Lung (tissue), 12 donors: ENCODE results near the gene NOC3L. TPM values are rescaled to one million over a fixed set of nuclear protein-coding genes. Genes with fewer than 3 reads are reported as not detected.
"Not testable (repeated sequence)": the region's sequence is repeated elsewhere in the genome, so short reads cannot be mapped to it uniquely, and the experiment has no call there.

Source experiments
- ATAC-seq: fragments of 200-7000 bp; cut with Tn5 transposase; one replicate; pipeline ENCODE4 v1.9.1; 2020; ENCODE audit warnings: moderate number of reproducible peaks; ENCODE audit not compliant: insufficient read depth, low FRiP score
- DNase-seq, 3 donors: peaks; one replicate each; pipeline ENCODE4 v3.0.0-alpha.2; 2013 to 2017
- H3K27ac ChIP-seq, 2 donors: one replicate each; pipeline ENCODE4 v1.5.1; 2013; ENCODE audit warnings: mild to moderate bottlenecking in 2 of 2, moderate library complexity in 2 of 2, control low read depth in 1 of 2, inconsistent platforms in 1 of 2, low read depth in 1 of 2, low read length in 1 of 2
- H3K27me3 ChIP-seq, 3 donors: one replicate each; pipeline ENCODE4 v1.5.1; 2013; ENCODE audit warnings: low read length in 2 of 3; ENCODE audit not compliant: control insufficient read depth in 3 of 3, insufficient read depth in 3 of 3
- H3K36me3 ChIP-seq, 4 donors: one replicate each; pipeline ENCODE4 v1.5.1; 2013; ENCODE audit warnings: low read length in 4 of 4, mild to moderate bottlenecking in 1 of 4, moderate library complexity in 1 of 4; ENCODE audit not compliant: control insufficient read depth in 4 of 4, insufficient read depth in 4 of 4
- H3K4me1 ChIP-seq, 5 donors: one replicate each; pipeline ENCODE4 v1.5.1; 2013; ENCODE audit warnings: low read length in 5 of 5, mild to moderate bottlenecking in 2 of 5, moderate library complexity in 1 of 5; ENCODE audit not compliant: control insufficient read depth in 5 of 5, insufficient read depth in 5 of 5
- H3K4me3 ChIP-seq: one replicate; pipeline ENCODE4 v1.5.1; 2013; ENCODE audit warnings: mild to moderate bottlenecking, control low read depth, moderate library complexity
- H3K9ac ChIP-seq, 2 donors: one replicate each; pipeline ENCODE4 v1.5.1; 2013; ENCODE audit warnings: low read length in 2 of 2, control low read depth in 1 of 2; ENCODE audit not compliant: insufficient read depth in 1 of 2
- H3K9me3 ChIP-seq, 4 donors: one replicate each; pipeline ENCODE4 v1.5.1; 2013; ENCODE audit warnings: low read length in 3 of 4, mild to moderate bottlenecking in 1 of 4, moderate library complexity in 1 of 4; ENCODE audit not compliant: control insufficient read depth in 4 of 4, insufficient read depth in 3 of 4
- CTCF ChIP-seq: IDR thresholded peaks from 2 replicates; pipeline ENCODE4 v1.5.1; 2012; ENCODE audit warnings: mild to moderate bottlenecking; ENCODE audit errors: control extremely low read depth, extremely low read depth
- WGBS, 2 donors: extraction: QIAGEN DNeasy Blood & Tissue Kit; methylation state at CpG; one replicate each; pipeline ENCODE4 v1.1.7; 2013; 5-methylcytosine and 5-hydroxymethylcytosine counted together
- polyA plus RNA-seq, 2 donors: library from polyadenylated mRNA; stranded (reverse); fragments of 200-250 nt; gene quantifications; one replicate each; pipeline ENCODE4 v1.2.1, GENCODE V29; 2013
- total RNA-seq, 2 donors: library from RNA; depleted of rRNA in 1 of 2; stranded (reverse); fragments of >200 nt in 1 of 2; gene quantifications; one replicate each; pipeline ENCODE4 v1.2.1, GENCODE V29; 2014 to 2021
- donor health status: control.
- donor health status: control.
- donor health status: Bipolar disorder and iron deficiency.
- donor health status: healthy.
- donor health status: DM: yes; HTN: yes; CAD: no.

NOC3L gene
- total and polyA plus RNA-seq, 4 donors: 4.5 to 20.8 (median 10.1) TPM

GRCh38 chr10:94351089-94351488 lies 11.7 kb downstream of the NOC3L start:
- no peak overlapping the region for H3K9ac ChIP-seq
- TF ChIP-seq CTCF: no peak
- no peak overlapping the region for H3K27ac ChIP-seq
- DNase-seq (no peak), ATAC-seq (no peak)
- no peaks in the 10 kb centered on the region for H3K27me3 ChIP-seq
- H3K4me3 ChIP-seq: no peak overlapping the region
- no peaks in the 10 kb centered on the region for H3K4me1 ChIP-seq
- peaks cover 6 to 28% (median 21%) of the 10 kb centered on the region in 4 donors for H3K36me3 ChIP-seq
- H3K9me3 ChIP-seq: no peaks in the 10 kb centered on the region

GRCh38 chr10:94350500-94350899 lies 12.2 kb downstream of the NOC3L start:
- not testable (repeated sequence) for DNase-seq, ATAC-seq, H3K4me3 ChIP-seq, H3K4me1 ChIP-seq, H3K9ac ChIP-seq, H3K27ac ChIP-seq, H3K9me3 ChIP-seq, H3K27me3 ChIP-seq
- H3K36me3 ChIP-seq: peaks cover 6 to 29% (median 21%) of the 10 kb centered on the region in 4 donors
- 92 to 99% methylated on average over 4 of the region's 4 CpGs for WGBS, 2 donors

- H3K27me3 ChIP-seq: no peaks in the 10 kb centered on the region
- DNase-seq (peak in 1 of 3 donors; percentile 11), ATAC-seq (no peak)
- no peak overlapping the region for H3K27ac ChIP-seq
- H3K4me3 ChIP-seq: no peak overlapping the region
- peaks cover 6 to 32% (median 23%) of the 10 kb centered on the region in 4 donors for H3K36me3 ChIP-seq
- no peaks in the 10 kb centered on the region for H3K4me1 ChIP-seq
- no peaks in the 10 kb centered on the region for H3K9me3 ChIP-seq
- 69 to 79% methylated on average over 3 of the region's 3 CpGs for WGBS, 2 donors
- no peak for TF ChIP-seq CTCF
- no peak overlapping the region for H3K9ac ChIP-seq
These were observed 13.4 kb downstream of the NOC3L start for GRCh38 chr10:94349327-94349726.

GRCh38 chr10:94344522-94345122 lies 18.1 kb downstream of the NOC3L start:
- Histone ChIP-seq H3K9ac (no peak overlapping the region), H3K27me3 (no peaks in the 10 kb centered on the region), H3K4me3 (no peak overlapping the region), H3K36me3 (peaks cover 10 to 36% (median 25%) of the 10 kb centered on the region in 4 donors), H3K27ac (no peak overlapping the region), H3K4me1 (no peaks in the 10 kb centered on the region), H3K9me3 (no peaks in the 10 kb centered on the region)
- ATAC-seq (no peak), DNase-seq (no peak)
- WGBS, 2 donors: 84 to 89% methylated on average over 6 of the region's 6 CpGs
- no peak for TF ChIP-seq CTCF
